ENCODE data around the gene ZBTB39. TPM values are rescaled to one million over a fixed set of nuclear protein-coding genes. Genes with fewer than 3 reads are reported as not detected.

Gene ZBTB39
- total RNA-seq, 1 experiment from 2014 or later: 7.6 TPM

DNA sequence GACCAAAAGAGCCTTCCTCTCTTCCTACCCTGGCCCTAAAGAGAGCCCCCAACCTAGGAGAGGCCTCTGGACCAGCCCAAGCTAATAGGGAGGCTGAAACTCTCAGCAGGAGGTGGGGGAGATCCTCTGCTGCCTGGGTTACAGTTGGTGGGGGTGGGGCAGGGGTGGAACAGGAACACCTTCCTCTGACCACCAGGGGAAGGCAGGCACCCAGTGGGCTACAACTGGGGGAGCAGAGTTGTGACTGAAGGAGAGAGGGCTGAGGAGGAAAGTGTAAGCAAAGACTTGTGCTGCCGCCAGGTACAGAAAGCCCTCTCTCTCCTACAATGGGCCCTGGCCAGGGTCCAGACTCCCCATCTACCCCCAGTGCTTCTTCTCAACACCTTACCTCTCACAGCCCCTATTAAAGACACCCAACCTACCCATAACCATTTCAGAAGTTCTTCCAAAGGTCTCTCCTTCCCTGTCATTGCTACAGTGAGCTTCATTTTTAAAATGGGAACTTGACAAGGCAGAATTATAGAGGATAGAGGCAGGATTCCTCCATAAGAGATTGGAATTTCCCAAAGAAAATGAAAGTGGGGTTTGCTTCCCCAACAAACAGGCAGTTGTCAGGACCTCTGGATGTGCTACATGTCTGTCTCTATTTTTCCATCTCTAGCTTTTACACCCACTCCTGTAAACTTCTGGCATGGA is 42.2 kb upstream of the ZBTB39 start:
- TF ChIP-seq EZH2 (IDR thresholded peaks at IDR 0.05; ENCODE audit: low read depth): no peak
- TF ChIP-seq, protein P1, sequence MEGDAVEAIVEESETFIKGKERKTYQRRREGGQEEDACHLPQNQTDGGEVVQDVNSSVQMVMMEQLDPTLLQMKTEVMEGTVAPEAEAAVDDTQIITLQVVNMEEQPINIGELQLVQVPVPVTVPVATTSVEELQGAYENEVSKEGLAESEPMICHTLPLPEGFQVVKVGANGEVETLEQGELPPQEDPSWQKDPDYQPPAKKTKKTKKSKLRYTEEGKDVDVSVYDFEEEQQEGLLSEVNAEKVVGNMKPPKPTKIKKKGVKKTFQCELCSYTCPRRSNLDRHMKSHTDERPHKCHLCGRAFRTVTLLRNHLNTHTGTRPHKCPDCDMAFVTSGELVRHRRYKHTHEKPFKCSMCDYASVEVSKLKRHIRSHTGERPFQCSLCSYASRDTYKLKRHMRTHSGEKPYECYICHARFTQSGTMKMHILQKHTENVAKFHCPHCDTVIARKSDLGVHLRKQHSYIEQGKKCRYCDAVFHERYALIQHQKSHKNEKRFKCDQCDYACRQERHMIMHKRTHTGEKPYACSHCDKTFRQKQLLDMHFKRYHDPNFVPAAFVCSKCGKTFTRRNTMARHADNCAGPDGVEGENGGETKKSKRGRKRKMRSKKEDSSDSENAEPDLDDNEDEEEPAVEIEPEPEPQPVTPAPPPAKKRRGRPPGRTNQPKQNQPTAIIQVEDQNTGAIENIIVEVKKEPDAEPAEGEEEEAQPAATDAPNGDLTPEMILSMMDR (conservative IDR thresholded peaks at IDR 0.05): no peak
- peaks cover 54% of the 10 kb centered on the region; the same call in 1 of the 2 replicates for H3K27me3 ChIP-seq (ENCODE audit: insufficient read depth, low read depth)
- no peak overlapping the region for H3K4me2 ChIP-seq
- H3K9me2 ChIP-seq (ENCODE audit: insufficient read depth): no peaks in the 10 kb centered on the region
- DNase-seq: no peak
- no peak overlapping the region for H3K27ac ChIP-seq
- H3K4me3 ChIP-seq: no peak overlapping the region
- ChIA-PET CTCF (no interaction called here), POLR2A (ENCODE audit: unreplicated experiment) (no interaction called here)
- H4K20me1 ChIP-seq (ENCODE audit: insufficient read depth): no peaks in the 10 kb centered on the region
- no TSS peak for BruUV-seq (replicated peaks)
- H3F3A ChIP-seq (ENCODE audit: insufficient read depth, low read depth): no peaks in the 10 kb centered on the region
- no peaks in the 10 kb centered on the region for H3K9me3 ChIP-seq (ENCODE audit: insufficient read depth, low read depth)
- H3K36me3 ChIP-seq (ENCODE audit: low read depth): no peaks in the 10 kb centered on the region
- intact Hi-C loops (cut with micrococcal nuclease; ENCODE audit: unreplicated experiment): no loop called here
- H3K79me2 ChIP-seq (ENCODE audit: low read depth): no peaks in the 10 kb centered on the region
- no peak overlapping the region for H2AFZ ChIP-seq
- no peaks in the 10 kb centered on the region for H3K4me1 ChIP-seq (replicated peaks; ENCODE audit: insufficient read depth)

DNA sequence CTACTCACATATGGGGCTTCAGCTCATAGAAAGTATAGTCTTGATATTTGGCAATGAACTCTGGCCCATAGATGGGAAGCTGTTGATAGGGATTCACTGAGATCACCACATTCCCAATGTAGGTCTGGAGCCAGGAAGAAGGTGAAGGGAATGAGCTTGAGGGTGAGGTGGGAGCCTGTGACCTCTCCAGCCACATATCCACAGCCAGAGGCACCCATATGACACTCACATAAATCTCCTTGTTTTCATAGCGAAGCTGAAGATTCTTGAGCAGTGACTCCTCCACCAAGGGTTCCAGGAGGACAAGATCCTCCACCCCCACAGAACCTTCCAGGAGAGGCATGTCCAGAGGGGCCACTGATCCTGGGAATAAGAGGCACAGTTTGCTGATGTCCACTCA is 41.6 kb upstream of the ZBTB39 start:
- Histone ChIP-seq H3K79me2 (ENCODE audit: low read depth) (no peaks in the 10 kb centered on the region), H3K27me3 (ENCODE audit: insufficient read depth, low read depth) (peaks cover 60% of the 10 kb centered on the region; the same call in 1 of the 2 replicates), H3K4me2 (no peak overlapping the region), H3K27ac (no peak overlapping the region), H2AFZ (no peak overlapping the region), H3K9me3 (ENCODE audit: insufficient read depth, low read depth) (no peaks in the 10 kb centered on the region), H3K9me2 (ENCODE audit: insufficient read depth) (no peaks in the 10 kb centered on the region), H3F3A (ENCODE audit: insufficient read depth, low read depth) (no peaks in the 10 kb centered on the region), H4K20me1 (ENCODE audit: insufficient read depth) (no peaks in the 10 kb centered on the region), H3K4me1 (replicated peaks; ENCODE audit: insufficient read depth) (no peaks in the 10 kb centered on the region), H3K4me3 (no peak overlapping the region), H3K36me3 (ENCODE audit: low read depth) (no peaks in the 10 kb centered on the region)
- CTCF ChIA-PET: no interaction called here
- POLR2A ChIA-PET (ENCODE audit: unreplicated experiment): no interaction called here
- no peak for DNase-seq
- no peak for TF ChIP-seq EZH2 (IDR thresholded peaks at IDR 0.05; ENCODE audit: low read depth)
- TF ChIP-seq, protein P1 (conservative IDR thresholded peaks at IDR 0.05): no peak
- BruUV-seq (replicated peaks): no TSS peak
- intact Hi-C loops (cut with micrococcal nuclease; ENCODE audit: unreplicated experiment): no loop called here

DNA sequence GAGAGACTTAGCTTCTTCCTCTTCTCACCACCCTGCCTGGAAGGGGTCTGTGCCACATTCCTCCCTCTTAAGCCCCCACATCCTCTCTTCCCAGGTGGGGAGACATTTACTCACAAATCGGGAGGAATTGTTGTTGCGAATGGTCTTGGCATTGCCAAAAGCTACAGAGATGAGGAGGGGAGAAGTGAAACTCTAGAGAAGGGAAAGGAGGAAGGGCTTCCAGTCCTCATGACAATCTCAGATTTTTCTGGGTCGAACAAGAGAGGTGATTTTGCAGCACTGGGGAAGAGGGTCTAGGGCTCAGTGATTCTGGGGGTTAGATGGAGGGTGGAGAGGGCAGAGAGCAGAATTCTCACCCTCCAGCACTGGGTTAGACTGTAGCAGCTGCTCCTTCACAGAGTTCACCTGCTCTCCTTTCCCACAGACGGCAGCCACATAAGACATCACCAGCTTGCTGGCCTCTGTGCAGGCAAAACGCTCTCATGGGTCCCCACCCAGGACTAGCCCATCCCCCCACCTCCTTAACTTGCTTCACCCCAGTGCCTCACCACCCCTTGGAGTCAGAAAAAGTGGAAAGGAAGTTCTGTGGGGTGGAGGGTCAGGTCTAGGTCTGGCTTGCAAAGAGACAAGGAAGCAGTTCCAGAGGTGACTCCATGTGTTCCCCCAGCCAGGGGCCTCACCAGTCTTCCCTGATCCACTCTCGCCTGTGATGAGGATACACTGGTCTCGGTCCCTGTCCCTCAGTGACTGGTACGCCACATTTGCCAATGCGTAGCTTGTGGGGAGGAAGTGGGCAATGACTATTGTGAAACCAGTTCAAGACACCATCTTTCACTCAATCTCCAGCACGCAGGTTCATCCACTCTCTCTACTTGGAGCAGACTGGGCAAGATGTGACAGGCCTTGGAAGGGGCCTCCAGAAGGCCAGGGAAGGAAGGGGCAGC is 40.9 kb upstream of the ZBTB39 start:
- Histone ChIP-seq H3K36me3 (ENCODE audit: low read depth) (no peaks in the 10 kb centered on the region), H3K27ac (no peak overlapping the region), H3K4me3 (no peak overlapping the region), H3K9me2 (ENCODE audit: insufficient read depth) (no peaks in the 10 kb centered on the region), H2AFZ (no peak overlapping the region), H3K9me3 (ENCODE audit: insufficient read depth, low read depth) (no peaks in the 10 kb centered on the region), H3K4me2 (no peak overlapping the region), H3F3A (ENCODE audit: insufficient read depth, low read depth) (no peaks in the 10 kb centered on the region), H3K79me2 (ENCODE audit: low read depth) (no peaks in the 10 kb centered on the region), H3K4me1 (replicated peaks; ENCODE audit: insufficient read depth) (no peaks in the 10 kb centered on the region), H4K20me1 (ENCODE audit: insufficient read depth) (no peaks in the 10 kb centered on the region), H3K27me3 (ENCODE audit: insufficient read depth, low read depth) (peaks cover 65% of the 10 kb centered on the region; the same call in 1 of the 2 replicates)
- DNase-seq: no peak
- no TSS peak for BruUV-seq (replicated peaks)
- intact Hi-C loops (cut with micrococcal nuclease; ENCODE audit: unreplicated experiment): no loop called here
- ChIA-PET CTCF (no interaction called here), POLR2A (ENCODE audit: unreplicated experiment) (no interaction called here)
- no peak for TF ChIP-seq EZH2 (IDR thresholded peaks at IDR 0.05; ENCODE audit: low read depth)
- TF ChIP-seq, protein P1 (conservative IDR thresholded peaks at IDR 0.05): no peak
